Neuron (in vitro differentiated cells): ENCODE measurements around the gene PRKD3.

ENCODE experiments used
- H2AFZ ChIP-seq: one replicate; pipeline ENCODE4 v1.6.1; 2013; ENCODE audit warnings: low read depth, mild to moderate bottlenecking, inconsistent platforms, low read length, moderate library complexity
- H3K27me3 ChIP-seq: one replicate; pipeline ENCODE4 v1.6.1; 2013; ENCODE audit warnings: low read length; ENCODE audit not compliant: insufficient read depth
- H3K36me3 ChIP-seq: one replicate; pipeline ENCODE4 v1.6.1; 2013; ENCODE audit warnings: low read length; ENCODE audit not compliant: insufficient read depth
- H3K4me1 ChIP-seq: one replicate; pipeline ENCODE4 v1.6.1; 2013; ENCODE audit warnings: low read length; ENCODE audit not compliant: insufficient read depth
- H3K4me3 ChIP-seq: 2 replicates; pipeline ENCODE4 v1.5.1; 2013; ENCODE audit warnings: mild to moderate bottlenecking, low read length, moderate library complexity
- H3K9me3 ChIP-seq: one replicate; pipeline ENCODE4 v1.6.1; 2013; ENCODE audit warnings: low read length

PRKD3 gene

GRCh38 chr2:37335604-37336003 is 11.0 kb upstream of the PRKD3 start:
- H3K4me1 ChIP-seq: no peaks in the 10 kb centered on the region
- H3K4me3 ChIP-seq: no peak overlapping the region
- H3K27me3 ChIP-seq: no peaks in the 10 kb centered on the region
- no peaks in the 10 kb centered on the region for H3K36me3 ChIP-seq
- no peak overlapping the region for H2AFZ ChIP-seq
- H3K9me3 ChIP-seq: no peaks in the 10 kb centered on the region

GRCh38 chr2:37333256-37333655 is 8.6 kb upstream of the PRKD3 start:
- no peaks in the 10 kb centered on the region for H3K9me3 ChIP-seq
- H3K36me3 ChIP-seq: no peaks in the 10 kb centered on the region
- H3K27me3 ChIP-seq: no peaks in the 10 kb centered on the region
- no peaks in the 10 kb centered on the region for H3K4me1 ChIP-seq
- no peak overlapping the region for H2AFZ ChIP-seq
- H3K4me3 ChIP-seq: no peak overlapping the region

GRCh38 chr2:37332560-37332959 is 7.9 kb upstream of the PRKD3 start:
- Histone ChIP-seq H3K4me3 (no peak overlapping the region), H3K4me1 (no peaks in the 10 kb centered on the region), H3K27me3 (no peaks in the 10 kb centered on the region), H3K36me3 (no peaks in the 10 kb centered on the region), H2AFZ (no peak overlapping the region), H3K9me3 (no peaks in the 10 kb centered on the region)

GRCh38 chr2:37330681-37331080 is 6.0 kb upstream of the PRKD3 start:
- Histone ChIP-seq H2AFZ (no peak overlapping the region), H3K36me3 (no peaks in the 10 kb centered on the region), H3K4me3 (no peak overlapping the region), H3K9me3 (no peaks in the 10 kb centered on the region), H3K27me3 (no peaks in the 10 kb centered on the region), H3K4me1 (no peaks in the 10 kb centered on the region)

GRCh38 chr2:37326866-37327634 is 2.4 kb upstream of the PRKD3 start:
- no peaks in the 10 kb centered on the region for H3K27me3 ChIP-seq
- no peak overlapping the region for H3K4me3 ChIP-seq
- H3K36me3 ChIP-seq: no peaks in the 10 kb centered on the region
- no peaks in the 10 kb centered on the region for H3K9me3 ChIP-seq
- peaks cover 12% of the 10 kb centered on the region for H3K4me1 ChIP-seq
- H2AFZ ChIP-seq: no peak overlapping the region

- no peaks in the 10 kb centered on the region for H3K36me3 ChIP-seq
- H3K27me3 ChIP-seq: no peaks in the 10 kb centered on the region
- H2AFZ ChIP-seq: no peak overlapping the region
- peaks cover 20% of the 10 kb centered on the region for H3K4me1 ChIP-seq
- no peak overlapping the region for H3K4me3 ChIP-seq
- no peaks in the 10 kb centered on the region for H3K9me3 ChIP-seq
These were observed 1.7 kb upstream of the PRKD3 start for GRCh38 chr2:37326285-37326684.

GRCh38 chr2:37325625-37326071 is 1.0 kb upstream of the PRKD3 start:
- no peaks in the 10 kb centered on the region for H3K9me3 ChIP-seq
- no peaks in the 10 kb centered on the region for H3K27me3 ChIP-seq
- peak overlapping the region; percentile 98 for H2AFZ ChIP-seq
- H3K4me1 ChIP-seq: peaks cover 22% of the 10 kb centered on the region
- peak overlapping the region; percentile 66 for H3K4me3 ChIP-seq
- no peaks in the 10 kb centered on the region for H3K36me3 ChIP-seq

GRCh38 chr2:37324536-37324785 is 172 bp downstream of the PRKD3 start:
- no peaks in the 10 kb centered on the region for H3K27me3 ChIP-seq
- H3K9me3 ChIP-seq: no peaks in the 10 kb centered on the region
- H3K4me1 ChIP-seq: peaks cover 22% of the 10 kb centered on the region
- no peak overlapping the region for H2AFZ ChIP-seq
- no peaks in the 10 kb centered on the region for H3K36me3 ChIP-seq
- H3K4me3 ChIP-seq: peak overlapping the region; percentile 66

GRCh38 chr2:37323781-37324535 is 675 bp downstream of the PRKD3 start:
- Histone ChIP-seq H3K4me1 (peaks cover 22% of the 10 kb centered on the region), H3K9me3 (no peaks in the 10 kb centered on the region), H3K36me3 (no peaks in the 10 kb centered on the region), H2AFZ (peak overlapping the region; percentile 39), H3K4me3 (peak overlapping the region; percentile 66), H3K27me3 (no peaks in the 10 kb centered on the region)

GRCh38 chr2:37323176-37323780 is 1.4 kb downstream of the PRKD3 start:
- Histone ChIP-seq H3K27me3 (no peaks in the 10 kb centered on the region), H3K36me3 (peaks cover 4% of the 10 kb centered on the region), H3K4me1 (peaks cover 22% of the 10 kb centered on the region), H2AFZ (peak overlapping the region; percentile 39), H3K4me3 (peak overlapping the region; percentile 66), H3K9me3 (no peaks in the 10 kb centered on the region)

- H3K9me3 ChIP-seq: no peaks in the 10 kb centered on the region
- peak overlapping the region; percentile 66 for H3K4me3 ChIP-seq
- H3K4me1 ChIP-seq: peaks cover 22% of the 10 kb centered on the region
These were observed 2.3 kb downstream of the PRKD3 start for GRCh38 chr2:37322368-37322767.

GRCh38 chr2:37321029-37321682 is 3.5 kb downstream of the PRKD3 start:
- Histone ChIP-seq H3K9me3 (no peaks in the 10 kb centered on the region), H3K36me3 (peaks cover 8% of the 10 kb centered on the region), H2AFZ (no peak overlapping the region), H3K4me3 (no peak overlapping the region), H3K4me1 (peaks cover 22% of the 10 kb centered on the region), H3K27me3 (no peaks in the 10 kb centered on the region)

More at GRCh38 chr2:37322368-37322767, 2.3 kb downstream of the PRKD3 start:
- H3K27me3 ChIP-seq: no peaks in the 10 kb centered on the region
- peaks cover 5% of the 10 kb centered on the region for H3K36me3 ChIP-seq
- H2AFZ ChIP-seq: no peak overlapping the region
